ENCODE results near the gene RNF208.

RNF208 gene

DNA sequence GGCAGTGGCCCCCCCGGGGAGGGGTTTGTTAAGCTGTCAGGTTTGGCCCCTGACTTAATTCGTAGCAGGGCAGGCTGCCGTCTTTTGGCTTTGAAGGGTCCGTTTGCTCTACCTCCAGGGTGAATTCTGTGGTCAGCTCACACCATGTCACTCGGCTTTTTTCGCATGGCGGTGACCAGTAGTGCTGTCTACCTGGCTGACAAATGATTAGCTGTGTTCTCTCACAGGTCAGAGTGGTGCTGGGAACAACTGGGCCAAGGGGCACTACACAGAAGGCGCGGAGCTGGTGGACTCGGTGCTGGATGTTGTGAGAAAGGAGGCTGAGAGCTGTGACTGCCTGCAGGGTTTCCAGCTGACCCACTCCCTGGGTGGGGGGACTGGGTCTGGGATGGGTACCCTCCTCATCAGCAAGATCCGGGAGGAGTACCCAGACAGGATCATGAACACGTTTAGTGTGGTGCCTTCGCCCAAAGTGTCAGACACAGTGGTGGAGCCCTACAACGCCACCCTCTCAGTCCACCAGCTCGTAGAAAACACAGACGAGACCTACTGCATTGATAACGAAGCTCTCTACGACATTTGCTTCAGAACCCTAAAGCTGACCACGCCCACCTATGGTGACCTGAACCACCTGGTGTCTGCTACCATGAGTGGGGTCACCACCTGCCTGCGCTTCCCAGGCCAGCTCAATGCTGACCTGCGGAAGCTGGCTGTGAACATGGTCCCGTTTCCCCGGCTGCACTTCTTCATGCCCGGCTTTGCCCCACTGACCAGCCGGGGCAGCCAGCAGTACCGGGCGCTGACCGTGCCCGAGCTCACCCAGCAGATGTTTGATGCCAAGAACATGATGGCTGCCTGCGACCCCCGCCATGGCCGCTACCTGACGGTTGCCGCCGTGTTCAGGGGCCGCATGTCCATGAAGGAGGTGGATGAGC lies 20.5 kb upstream of the RNF208 start (continued):
- no peak for TF ChIP-seq HOXA7 (CRISPR knock-in tag; IDR thresholded peaks at IDR 0.05; ENCODE audit: borderline replicate concordance)
- TF ChIP-seq ZSCAN30 (tag by site-specific recombination; IDR thresholded peaks at IDR 0.05) = no peak
- TF ChIP-seq ZNF548 (tag by site-specific recombination; IDR thresholded peaks at IDR 0.05) = no peak
- no peak for TF ChIP-seq ZFP37 (tag by site-specific recombination; IDR thresholded peaks at IDR 0.05)
- TF ChIP-seq, protein P1, sequence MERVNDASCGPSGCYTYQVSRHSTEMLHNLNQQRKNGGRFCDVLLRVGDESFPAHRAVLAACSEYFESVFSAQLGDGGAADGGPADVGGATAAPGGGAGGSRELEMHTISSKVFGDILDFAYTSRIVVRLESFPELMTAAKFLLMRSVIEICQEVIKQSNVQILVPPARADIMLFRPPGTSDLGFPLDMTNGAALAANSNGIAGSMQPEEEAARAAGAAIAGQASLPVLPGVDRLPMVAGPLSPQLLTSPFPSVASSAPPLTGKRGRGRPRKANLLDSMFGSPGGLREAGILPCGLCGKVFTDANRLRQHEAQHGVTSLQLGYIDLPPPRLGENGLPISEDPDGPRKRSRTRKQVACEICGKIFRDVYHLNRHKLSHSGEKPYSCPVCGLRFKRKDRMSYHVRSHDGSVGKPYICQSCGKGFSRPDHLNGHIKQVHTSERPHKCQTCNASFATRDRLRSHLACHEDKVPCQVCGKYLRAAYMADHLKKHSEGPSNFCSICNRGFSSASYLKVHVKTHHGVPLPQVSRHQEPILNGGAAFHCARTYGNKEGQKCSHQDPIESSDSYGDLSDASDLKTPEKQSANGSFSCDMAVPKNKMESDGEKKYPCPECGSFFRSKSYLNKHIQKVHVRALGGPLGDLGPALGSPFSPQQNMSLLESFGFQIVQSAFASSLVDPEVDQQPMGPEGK (tag by site-specific recombination; IDR thresholded peaks at IDR 0.05) = peak; percentile 2; the same call in 1 of the 2 replicates
- TF ChIP-seq, protein P2, sequence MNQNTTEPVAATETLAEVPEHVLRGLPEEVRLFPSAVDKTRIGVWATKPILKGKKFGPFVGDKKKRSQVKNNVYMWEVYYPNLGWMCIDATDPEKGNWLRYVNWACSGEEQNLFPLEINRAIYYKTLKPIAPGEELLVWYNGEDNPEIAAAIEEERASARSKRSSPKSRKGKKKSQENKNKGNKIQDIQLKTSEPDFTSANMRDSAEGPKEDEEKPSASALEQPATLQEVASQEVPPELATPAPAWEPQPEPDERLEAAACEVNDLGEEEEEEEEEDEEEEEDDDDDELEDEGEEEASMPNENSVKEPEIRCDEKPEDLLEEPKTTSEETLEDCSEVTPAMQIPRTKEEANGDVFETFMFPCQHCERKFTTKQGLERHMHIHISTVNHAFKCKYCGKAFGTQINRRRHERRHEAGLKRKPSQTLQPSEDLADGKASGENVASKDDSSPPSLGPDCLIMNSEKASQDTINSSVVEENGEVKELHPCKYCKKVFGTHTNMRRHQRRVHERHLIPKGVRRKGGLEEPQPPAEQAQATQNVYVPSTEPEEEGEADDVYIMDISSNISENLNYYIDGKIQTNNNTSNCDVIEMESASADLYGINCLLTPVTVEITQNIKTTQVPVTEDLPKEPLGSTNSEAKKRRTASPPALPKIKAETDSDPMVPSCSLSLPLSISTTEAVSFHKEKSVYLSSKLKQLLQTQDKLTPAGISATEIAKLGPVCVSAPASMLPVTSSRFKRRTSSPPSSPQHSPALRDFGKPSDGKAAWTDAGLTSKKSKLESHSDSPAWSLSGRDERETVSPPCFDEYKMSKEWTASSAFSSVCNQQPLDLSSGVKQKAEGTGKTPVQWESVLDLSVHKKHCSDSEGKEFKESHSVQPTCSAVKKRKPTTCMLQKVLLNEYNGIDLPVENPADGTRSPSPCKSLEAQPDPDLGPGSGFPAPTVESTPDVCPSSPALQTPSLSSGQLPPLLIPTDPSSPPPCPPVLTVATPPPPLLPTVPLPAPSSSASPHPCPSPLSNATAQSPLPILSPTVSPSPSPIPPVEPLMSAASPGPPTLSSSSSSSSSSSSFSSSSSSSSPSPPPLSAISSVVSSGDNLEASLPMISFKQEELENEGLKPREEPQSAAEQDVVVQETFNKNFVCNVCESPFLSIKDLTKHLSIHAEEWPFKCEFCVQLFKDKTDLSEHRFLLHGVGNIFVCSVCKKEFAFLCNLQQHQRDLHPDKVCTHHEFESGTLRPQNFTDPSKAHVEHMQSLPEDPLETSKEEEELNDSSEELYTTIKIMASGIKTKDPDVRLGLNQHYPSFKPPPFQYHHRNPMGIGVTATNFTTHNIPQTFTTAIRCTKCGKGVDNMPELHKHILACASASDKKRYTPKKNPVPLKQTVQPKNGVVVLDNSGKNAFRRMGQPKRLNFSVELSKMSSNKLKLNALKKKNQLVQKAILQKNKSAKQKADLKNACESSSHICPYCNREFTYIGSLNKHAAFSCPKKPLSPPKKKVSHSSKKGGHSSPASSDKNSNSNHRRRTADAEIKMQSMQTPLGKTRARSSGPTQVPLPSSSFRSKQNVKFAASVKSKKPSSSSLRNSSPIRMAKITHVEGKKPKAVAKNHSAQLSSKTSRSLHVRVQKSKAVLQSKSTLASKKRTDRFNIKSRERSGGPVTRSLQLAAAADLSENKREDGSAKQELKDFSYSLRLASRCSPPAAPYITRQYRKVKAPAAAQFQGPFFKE (tag by site-specific recombination; IDR thresholded peaks at IDR 0.05; ENCODE audit: borderline replicate concordance) = 0 out of 2 replicates have a peak, but pooled peaks have one; percentile 23
- TF ChIP-seq, protein P3, sequence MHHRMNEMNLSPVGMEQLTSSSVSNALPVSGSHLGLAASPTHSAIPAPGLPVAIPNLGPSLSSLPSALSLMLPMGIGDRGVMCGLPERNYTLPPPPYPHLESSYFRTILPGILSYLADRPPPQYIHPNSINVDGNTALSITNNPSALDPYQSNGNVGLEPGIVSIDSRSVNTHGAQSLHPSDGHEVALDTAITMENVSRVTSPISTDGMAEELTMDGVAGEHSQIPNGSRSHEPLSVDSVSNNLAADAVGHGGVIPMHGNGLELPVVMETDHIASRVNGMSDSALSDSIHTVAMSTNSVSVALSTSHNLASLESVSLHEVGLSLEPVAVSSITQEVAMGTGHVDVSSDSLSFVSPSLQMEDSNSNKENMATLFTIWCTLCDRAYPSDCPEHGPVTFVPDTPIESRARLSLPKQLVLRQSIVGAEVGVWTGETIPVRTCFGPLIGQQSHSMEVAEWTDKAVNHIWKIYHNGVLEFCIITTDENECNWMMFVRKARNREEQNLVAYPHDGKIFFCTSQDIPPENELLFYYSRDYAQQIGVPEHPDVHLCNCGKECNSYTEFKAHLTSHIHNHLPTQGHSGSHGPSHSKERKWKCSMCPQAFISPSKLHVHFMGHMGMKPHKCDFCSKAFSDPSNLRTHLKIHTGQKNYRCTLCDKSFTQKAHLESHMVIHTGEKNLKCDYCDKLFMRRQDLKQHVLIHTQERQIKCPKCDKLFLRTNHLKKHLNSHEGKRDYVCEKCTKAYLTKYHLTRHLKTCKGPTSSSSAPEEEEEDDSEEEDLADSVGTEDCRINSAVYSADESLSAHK (tag by site-specific recombination; IDR thresholded peaks at IDR 0.05) = no peak
- 0 out of 2 replicates have a peak, but pooled peaks have one; percentile 4 for TF ChIP-seq ZXDB (tag by site-specific recombination; IDR thresholded peaks at IDR 0.05)
- TF ChIP-seq YY1 (tag by site-specific recombination; IDR thresholded peaks at IDR 0.05) = 0 out of 2 replicates have a peak, but pooled peaks have one; percentile 19
- no peak for TF ChIP-seq ZNF585B (tag by site-specific recombination; IDR thresholded peaks at IDR 0.05)
- TF ChIP-seq ZNF169 (tag by site-specific recombination; IDR thresholded peaks at IDR 0.05) = no peak
- peak; percentile 68 for TF ChIP-seq KLF9 (tag by site-specific recombination; IDR thresholded peaks at IDR 0.05; ENCODE audit: low read depth)
- TF ChIP-seq, protein P4, sequence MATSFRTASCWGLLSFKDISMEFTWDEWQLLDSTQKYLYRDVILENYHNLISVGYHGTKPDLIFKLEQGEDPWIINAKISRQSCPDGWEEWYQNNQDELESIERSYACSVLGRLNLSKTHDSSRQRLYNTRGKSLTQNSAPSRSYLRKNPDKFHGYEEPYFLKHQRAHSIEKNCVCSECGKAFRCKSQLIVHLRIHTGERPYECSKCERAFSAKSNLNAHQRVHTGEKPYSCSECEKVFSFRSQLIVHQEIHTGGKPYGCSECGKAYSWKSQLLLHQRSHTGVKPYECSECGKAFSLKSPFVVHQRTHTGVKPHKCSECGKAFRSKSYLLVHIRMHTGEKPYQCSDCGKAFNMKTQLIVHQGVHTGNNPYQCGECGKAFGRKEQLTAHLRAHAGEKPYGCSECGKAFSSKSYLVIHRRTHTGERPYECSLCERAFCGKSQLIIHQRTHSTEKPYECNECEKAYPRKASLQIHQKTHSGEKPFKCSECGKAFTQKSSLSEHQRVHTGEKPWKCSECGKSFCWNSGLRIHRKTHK (tag by site-specific recombination; IDR thresholded peaks at IDR 0.05) = no peak
- no peak for TF ChIP-seq ZNF501 (tag by site-specific recombination; IDR thresholded peaks at IDR 0.05)
- TF ChIP-seq ZNF707 (tag by site-specific recombination; IDR thresholded peaks at IDR 0.05) = peak; percentile 77; the same call in 1 of the 2 replicates
- TF ChIP-seq ZNF292 (tag by site-specific recombination; IDR thresholded peaks at IDR 0.05; ENCODE audit: borderline replicate concordance, low read depth) = no peak

Data from HEK293 (cell line).